Measurements from ENCODE around the gene SLU7. TPM values are rescaled to one million over a fixed set of nuclear protein-coding genes. Genes with fewer than 3 reads are reported as not detected.

SLU7 gene
- total and polyA plus RNA-seq, 10 donors: 32.1 to 114 (median 55.7) TPM

GRCh38 chr5:160453751-160454150 lies 34.9 kb upstream of the SLU7 start:
- no peak for DNase-seq
- no peak for TF ChIP-seq CTCF (IDR thresholded peaks at IDR 0.05 in 8 of 11, conservative IDR thresholded peaks at IDR 0.05 in 3 of 11)
- WGBS, 5 donors: 23 to 44% (median 34%) methylated on average over 1 of the region's 1 CpG
- H3K4me3 ChIP-seq: no peak overlapping the region
- intact Hi-C loops (cut with DNase I; ENCODE audit: low total_unique reads): no loop called here
- no peaks in the 10 kb centered on the region for H3K36me3 ChIP-seq
- H3K27me3 ChIP-seq (replicated peaks in 1 of 7): peaks cover 0 to 14% (median 0%) of the 10 kb centered on the region in 7 donors
- no peaks in the 10 kb centered on the region for H3K4me1 ChIP-seq
- no peaks in the 10 kb centered on the region for H3K9me3 ChIP-seq
- H3K27ac ChIP-seq: no peak overlapping the region

DNA sequence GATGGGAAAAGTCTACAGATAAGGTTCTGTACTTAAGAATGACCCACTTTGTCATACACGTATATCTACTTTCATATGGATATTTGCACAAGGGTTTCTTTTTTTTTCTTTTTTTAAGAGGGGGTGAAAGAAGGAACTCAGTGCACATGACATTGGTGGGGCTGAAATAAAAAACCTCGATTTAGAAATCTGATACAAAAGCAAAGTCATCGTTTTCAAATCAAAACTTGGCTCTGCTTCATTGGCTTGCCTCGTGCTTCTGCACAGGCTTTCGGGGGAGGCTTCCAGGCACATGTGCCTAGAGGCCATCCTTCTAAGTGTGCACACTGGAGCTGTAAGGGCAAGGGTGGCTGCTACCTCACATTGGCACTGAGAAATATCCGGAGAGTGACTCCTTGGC lies 33.9 kb upstream of the SLU7 start:
- TF ChIP-seq CTCF (IDR thresholded peaks at IDR 0.05 in 8 of 11, conservative IDR thresholded peaks at IDR 0.05 in 3 of 11): no peak
- no peak for TF ChIP-seq POLR2AphosphoS5 (IDR thresholded peaks at IDR 0.05)
- TF ChIP-seq POLR2A (IDR thresholded peaks at IDR 0.05): no peak
- H3K27ac ChIP-seq: no peak overlapping the region
- no peaks in the 10 kb centered on the region for H3K4me1 ChIP-seq
- H3K27me3 ChIP-seq (replicated peaks in 1 of 7): peaks cover 0 to 14% (median 0%) of the 10 kb centered on the region in 7 donors
- WGBS, 5 donors: 41 to 50% (median 48%) methylated on average over 6 of the region's 6 CpGs
- no peaks in the 10 kb centered on the region for H3K36me3 ChIP-seq
- no peak overlapping the region for H3K4me3 ChIP-seq
- H3K9me3 ChIP-seq: no peaks in the 10 kb centered on the region
- intact Hi-C loops (cut with DNase I; ENCODE audit: low total_unique reads): no loop called here
- DNase-seq: no peak

- DNase-seq: no peak
- Histone ChIP-seq H3K4me3 (no peak overlapping the region), H3K9me3 (no peaks in the 10 kb centered on the region), H3K27me3 (replicated peaks in 1 of 7) (peaks cover 0 to 14% (median 0%) of the 10 kb centered on the region in 7 donors), H3K36me3 (no peaks in the 10 kb centered on the region), H3K27ac (no peak overlapping the region), H3K4me1 (no peaks in the 10 kb centered on the region)
- intact Hi-C loops (cut with DNase I; ENCODE audit: low total_unique reads): no loop called here
- no peak for TF ChIP-seq CTCF (IDR thresholded peaks at IDR 0.05 in 8 of 11, conservative IDR thresholded peaks at IDR 0.05 in 3 of 11)
- TF ChIP-seq POLR2AphosphoS5 (IDR thresholded peaks at IDR 0.05): no peak
- TF ChIP-seq POLR2A (IDR thresholded peaks at IDR 0.05): no peak
These were observed 33.2 kb upstream of the SLU7 start for GRCh38 chr5:160452036-160452435.

GRCh38 chr5:160451281-160451680 lies 32.4 kb upstream of the SLU7 start:
- DNase-seq: no peak
- H3K4me1 ChIP-seq: no peaks in the 10 kb centered on the region
- H3K4me3 ChIP-seq: no peak overlapping the region
- H3K9me3 ChIP-seq: no peaks in the 10 kb centered on the region
- TF ChIP-seq POLR2A (IDR thresholded peaks at IDR 0.05) (no peak), POLR2AphosphoS5 (IDR thresholded peaks at IDR 0.05) (no peak), CTCF (IDR thresholded peaks at IDR 0.05 in 8 of 11, conservative IDR thresholded peaks at IDR 0.05 in 3 of 11) (no peak)
- H3K27ac ChIP-seq: no peak overlapping the region
- H3K27me3 ChIP-seq (replicated peaks in 1 of 7): peaks cover 0 to 9% (median 0%) of the 10 kb centered on the region in 7 donors
- H3K36me3 ChIP-seq: no peaks in the 10 kb centered on the region
- WGBS, 5 donors: 91 to 100% (median 96%) methylated on average over 2 of the region's 2 CpGs
- intact Hi-C loops (cut with DNase I; ENCODE audit: low total_unique reads): no loop called here
